ENCODE measurements around the gene FN1.
A peak's percentile ranks its signal among the peaks of the same experiment; 100 is the strongest.

Gene FN1

DNA sequence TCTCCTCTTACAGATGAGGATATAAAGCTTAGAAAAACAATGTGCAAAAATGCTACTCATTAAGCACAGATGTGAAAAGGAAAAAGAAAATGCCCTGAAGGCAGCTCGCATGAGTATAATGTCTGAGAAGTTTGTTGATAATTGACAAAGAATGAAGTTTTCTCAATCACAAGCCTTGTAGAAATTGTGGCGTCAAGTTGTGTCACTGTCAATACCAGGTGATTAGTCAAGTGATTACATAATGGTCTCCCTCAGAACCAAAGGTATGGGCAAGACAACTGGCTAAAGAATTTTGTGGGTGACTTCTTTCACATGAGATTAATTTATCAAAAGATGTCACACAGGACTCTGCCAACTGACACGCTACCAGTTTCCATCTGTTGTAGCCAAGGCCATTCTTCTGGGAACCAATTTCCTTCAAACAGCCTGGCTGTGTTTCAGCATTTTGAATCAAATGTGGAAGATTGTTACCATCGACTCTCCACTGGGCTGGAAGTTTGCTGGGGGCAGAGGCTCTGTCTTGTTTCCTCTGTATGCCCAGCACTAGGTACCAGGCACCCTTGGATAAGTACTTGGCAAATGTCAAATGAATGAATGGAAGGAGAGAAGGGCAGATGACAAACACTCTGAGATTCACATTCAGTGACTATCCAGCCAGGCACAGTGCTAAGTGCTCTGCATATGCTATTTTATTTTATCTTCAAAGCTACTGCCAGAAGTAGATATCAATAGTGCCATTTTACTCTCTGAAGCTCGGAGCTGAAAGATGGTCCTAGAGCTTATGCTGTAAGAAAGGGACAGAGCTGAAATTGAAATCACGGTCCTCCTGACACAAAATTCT is 5.9 kb upstream of the FN1 start:
- no peak for DNase-seq

DNA sequence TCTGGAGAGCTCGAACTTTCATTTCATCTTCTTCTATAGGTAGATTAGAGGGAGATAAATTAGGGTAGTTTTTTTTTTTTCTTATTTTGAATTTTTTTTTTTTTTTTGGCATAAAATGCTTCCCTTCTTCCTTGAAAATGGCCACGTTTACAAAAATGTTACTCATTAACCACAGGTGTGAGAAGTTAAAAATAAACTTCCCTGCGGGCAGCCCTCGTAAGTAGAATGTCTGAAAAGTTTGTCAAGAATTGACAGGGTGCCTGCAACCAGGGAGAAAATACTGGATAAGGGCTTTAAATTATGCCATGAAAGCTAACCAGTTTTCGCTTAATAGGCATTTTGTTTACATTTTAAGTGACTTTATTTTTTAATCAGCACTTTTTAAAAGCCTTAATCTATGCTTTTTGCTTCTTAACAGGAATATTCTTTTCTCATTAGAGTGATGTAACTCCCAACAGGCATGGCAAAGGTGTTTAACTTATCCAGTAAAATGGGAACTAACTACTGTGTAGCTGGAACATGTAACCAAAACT is 4.2 kb upstream of the FN1 start:
- no peak for DNase-seq

DNA sequence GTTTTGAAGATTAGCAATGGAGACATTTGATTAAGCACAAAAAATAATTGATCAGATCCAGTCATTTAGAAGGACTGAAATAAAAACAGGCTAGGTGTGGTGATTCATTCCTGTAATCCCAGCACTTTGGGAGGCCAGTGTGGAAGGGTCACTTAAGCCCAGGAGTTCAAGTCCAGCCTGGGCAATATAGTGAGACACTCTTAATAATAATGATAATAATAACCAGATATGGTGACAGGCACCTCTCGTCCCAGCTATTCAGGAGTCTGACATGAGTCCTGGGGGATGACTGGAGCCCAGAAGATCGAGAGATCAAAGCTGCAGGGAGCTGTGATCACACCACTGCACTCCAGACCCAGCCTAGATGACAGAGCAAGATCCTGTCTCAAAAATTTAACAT is 3.5 kb upstream of the FN1 start:
- no peak for DNase-seq

DNA sequence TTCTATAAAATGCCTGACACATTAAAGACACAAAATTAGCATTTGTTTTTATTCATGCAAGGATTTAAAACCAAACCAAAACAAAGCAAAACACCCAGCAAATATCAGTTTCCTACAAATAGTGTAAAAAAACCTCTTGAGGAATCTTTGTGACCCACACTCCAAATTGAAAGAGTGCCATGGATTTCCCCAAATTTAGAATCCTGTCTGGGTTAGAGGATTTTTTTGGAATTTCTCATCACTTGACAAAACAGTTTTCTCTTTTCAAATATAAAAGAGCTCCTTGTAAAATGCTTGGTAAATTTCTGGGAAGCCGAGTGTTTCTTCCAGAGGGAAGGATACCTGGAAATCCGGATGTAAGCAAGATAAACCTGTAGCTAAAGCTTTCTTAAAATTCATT is 1.7 kb upstream of the FN1 start:
- no peak for DNase-seq

DNA sequence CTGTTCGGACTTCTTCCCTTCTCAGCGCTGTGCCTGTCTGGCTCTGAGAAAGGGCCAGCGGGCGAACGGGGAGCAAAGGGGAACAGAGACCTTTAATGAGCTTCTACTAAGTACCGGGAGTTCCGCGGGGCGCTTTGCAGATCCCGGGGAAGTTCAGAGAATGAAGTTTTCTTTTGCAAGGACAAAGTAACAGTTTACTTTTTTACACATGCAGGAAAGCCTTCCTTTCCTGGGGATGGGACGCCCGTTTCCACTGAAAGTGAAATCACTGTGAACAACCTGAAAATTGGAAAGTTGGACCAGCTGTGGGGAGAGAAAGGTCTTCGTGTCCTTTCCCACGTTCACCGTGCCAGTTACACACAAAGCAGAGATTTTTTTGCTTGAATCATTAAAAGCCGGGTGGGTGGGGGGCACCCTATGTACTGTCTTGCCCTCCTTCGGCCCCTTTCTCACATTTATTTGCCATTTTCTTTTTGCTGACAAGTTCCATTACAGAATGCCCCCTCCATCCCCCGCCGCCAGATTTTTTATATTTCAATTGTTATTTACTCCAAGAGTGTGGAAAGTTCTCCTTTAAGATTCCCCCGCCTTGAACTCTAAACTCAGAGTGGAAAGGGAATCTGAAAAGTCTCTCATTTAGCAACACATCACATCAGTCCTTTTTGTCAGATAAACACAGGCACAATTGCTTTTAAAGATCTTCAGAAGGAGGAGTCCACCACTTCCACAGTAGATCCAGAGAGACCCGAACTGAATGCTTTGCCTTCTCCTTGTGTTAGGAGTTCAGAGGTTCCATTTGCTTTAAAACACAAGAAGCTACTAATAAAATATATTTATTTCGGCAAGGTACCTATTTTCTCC is 1.1 kb upstream of the FN1 start:
- DNase-seq = no peak

DNA sequence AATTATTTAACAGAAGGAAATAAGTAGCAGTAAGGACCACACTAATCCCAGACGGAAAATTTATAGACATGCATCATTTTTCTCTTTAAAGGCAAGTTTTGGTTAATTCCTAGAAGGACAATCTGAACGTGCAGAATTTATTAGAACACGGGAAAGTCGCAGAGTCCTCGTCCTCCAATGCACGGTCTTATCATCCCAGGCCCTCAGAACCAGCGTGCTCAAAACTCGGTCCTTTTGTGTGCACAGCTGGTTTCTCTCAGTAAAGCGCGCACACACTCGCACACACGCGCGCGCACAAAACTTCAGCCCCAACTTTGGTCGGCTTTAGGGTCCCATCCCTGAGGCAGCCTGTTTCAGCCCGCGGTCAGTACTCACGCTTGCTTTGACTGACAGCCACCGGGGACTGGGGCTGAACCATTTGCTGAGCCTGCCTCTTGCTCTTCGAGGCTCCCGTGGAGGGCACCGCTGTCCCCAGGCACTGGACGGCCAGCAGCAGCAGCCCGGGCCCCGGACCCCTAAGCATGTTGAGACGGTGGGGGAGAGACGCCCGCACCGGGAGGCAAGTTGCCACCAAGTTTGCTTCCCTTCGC is 493 bp downstream of the FN1 start:
- DNase-seq = no peak

DNA sequence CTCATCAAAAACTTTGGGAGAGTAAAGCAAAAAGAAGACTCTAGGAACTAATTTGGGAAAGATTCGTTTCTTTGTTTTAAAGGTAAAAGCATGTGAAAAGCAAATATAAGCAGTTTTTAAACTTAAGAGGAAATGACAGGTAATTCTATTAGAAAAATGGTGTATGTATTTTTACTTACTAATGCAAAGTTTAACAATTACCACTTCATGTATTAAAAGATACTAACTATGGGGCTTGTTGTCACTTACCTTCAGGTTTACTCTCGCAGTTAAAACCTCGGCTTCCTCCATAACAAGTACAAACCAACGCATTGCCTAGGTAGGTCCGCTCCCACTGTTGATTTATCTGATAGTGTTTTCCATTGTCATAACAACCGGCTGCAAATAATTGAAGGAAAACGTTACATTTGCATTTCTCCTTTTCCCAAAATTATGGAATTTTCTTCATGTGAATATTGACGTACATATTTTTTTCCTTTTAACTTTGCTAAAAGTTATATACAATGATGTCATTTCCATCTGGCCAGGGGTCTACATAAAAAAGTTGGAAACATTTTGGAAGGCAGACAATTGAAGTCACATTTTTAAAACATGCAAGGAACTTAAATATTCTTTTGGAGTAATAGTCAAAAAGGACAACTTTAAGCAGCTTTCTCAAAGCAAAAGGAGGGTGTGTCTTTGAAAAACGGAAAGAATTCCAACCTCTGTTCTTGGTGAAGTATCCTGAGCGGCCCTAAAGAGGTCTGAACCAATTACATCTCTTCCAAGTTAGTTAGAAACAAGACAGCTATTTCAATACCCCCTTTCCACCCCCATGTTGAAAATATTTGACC is 1.2 kb downstream of the FN1 start:
- no peak for DNase-seq

DNA sequence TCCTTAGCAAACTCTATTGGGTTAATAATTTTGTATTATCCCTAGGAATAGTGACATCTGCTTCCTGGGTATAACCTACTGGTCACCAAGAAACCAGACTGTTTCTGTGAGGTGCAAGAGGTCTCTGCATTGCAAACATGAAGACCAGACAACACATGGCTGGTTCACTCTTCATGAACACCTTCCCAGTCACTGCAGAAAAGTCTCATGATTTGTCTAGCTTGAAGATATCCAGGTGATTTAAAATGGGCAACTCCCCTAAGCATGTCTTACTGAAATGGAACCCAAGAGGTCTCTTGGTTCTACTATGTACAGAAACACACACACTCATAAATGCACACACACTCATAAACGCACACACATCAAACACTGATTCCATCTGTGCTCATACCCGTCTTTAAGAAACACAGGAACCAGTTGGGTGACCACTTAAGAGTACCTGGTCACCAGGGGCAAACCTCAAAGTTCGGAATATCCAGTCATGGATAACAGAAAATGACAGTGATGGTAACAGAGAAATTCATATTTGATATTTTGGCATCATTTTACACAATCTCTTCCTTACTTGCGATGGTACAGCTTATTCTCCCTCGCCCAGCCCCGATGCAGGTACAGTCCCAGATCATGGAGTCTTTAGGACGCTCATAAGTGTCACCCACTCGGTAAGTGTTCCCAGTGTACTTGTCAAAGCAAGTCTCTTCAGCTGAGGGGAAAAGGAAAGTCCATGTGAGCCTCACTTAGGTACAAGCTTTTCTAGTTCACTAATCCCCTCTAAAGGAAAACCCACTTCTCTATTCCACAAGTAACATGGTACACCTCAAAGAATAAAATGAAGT is 2.9 kb downstream of the FN1 start:
- DNase-seq = no peak

DNA sequence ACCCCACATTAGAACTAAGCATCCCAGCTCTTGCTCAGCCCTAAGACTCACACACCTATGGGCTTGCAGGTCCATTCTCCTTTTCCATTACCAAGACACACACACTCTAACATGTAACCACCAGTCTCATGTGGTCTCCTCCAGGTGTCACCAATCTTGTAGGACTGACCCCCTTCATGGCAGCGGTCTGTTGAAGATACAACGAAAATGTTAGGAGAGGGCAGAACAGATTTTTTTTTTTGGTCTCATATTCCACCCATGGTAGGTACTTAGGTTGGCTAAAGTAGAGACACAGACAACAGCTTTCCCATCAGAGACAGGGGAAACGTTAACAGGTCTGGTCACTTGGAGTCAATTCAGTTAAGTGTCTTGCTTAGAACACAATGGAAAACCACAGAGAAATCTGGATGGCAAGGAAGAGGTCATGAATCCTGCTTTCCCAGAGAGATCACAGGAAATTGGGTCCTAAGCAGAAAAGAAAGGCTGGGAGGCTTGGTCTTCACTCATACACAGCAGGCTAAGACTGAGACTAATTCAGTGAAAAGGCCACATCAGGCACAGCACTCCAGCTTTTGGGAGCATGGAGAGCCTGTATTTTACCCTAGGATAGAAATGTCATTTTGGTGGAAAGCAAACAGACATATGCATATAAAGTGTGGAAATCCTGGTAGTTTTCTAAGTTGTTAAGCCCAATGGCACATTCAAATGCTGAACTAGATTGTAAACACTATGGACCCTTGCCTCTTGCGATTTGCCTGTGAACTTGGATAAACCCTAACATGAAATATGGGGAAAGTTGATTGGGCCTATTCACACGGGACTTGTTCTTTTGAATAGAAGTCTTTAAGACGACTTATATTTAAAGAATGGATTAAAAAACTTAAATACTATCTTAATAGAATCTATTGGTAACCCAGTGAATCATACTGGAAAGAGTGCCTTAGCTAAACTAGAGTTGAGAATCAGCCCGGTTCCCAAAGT is 3.8 kb downstream of the FN1 start:
- no peak for DNase-seq

DNA sequence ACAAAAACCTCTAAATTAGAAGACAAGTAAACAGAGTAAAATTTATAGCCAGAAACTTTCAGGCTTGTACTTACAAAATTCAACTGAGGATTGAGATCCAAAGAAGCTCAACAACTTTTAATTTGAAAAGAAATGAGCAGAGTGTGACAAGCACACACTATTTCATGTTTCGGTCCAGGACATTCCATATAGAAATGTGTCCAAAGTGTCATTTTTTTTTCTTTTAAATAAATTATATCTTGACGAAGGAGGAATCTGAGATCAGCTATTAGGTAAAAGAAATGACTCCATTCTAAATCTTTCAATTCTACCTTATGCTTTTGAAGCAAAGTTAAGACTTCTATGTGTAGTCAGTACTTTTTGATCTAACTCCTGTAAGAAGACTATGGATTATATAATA is 4.6 kb downstream of the FN1 start:
- no peak for DNase-seq

DNA sequence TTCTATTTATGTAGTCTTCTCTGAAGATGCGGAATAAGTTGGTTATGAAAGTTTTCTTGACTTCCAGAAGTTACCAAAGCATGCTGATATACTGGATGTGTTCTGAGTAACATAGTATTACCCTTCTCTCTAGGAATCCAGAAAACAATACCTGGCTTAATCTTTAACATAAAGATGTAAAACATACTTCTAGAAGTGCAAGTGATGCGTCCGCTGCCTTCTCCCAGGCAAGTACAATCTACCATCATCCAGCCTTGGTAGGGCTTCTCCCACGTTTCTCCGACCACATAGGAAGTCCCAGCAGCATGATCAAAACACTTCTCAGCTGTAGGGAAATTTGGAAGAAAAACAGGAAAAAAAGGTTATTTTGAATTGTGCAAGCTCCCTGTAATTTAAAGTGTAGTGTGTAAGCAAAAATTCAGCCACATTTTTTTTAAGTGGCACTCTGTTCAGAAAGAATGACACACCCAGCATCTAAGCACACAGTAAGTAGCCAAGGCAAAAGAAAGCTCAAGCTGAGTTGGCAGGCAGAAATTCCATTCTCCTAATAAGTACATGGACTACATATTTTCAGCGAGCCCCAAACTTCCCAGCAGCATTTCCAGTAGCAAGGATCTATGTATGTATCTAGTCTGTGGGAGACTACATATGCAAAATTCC is 5.2 kb downstream of the FN1 start:
- peak; percentile 42 for DNase-seq

DNA sequence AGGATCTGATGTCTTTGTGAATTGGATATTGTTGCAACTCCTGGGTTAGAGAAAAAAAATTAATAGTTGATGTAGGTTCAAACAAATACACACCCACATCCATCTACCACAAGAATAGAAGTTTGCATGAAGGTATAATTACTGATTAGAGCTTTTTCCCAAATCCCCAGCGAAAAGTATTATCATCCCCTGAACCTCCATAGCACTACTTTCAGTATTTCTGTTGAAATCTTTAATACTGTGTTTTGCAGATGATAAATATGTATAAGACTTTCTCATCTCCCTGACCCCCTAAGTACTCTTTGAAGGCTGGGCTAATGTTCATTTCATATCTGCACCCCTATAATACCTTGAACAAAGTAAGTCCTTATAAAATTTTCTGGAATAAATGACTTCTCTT is 6.4 kb downstream of the FN1 start:
- DNase-seq = no peak

DNA sequence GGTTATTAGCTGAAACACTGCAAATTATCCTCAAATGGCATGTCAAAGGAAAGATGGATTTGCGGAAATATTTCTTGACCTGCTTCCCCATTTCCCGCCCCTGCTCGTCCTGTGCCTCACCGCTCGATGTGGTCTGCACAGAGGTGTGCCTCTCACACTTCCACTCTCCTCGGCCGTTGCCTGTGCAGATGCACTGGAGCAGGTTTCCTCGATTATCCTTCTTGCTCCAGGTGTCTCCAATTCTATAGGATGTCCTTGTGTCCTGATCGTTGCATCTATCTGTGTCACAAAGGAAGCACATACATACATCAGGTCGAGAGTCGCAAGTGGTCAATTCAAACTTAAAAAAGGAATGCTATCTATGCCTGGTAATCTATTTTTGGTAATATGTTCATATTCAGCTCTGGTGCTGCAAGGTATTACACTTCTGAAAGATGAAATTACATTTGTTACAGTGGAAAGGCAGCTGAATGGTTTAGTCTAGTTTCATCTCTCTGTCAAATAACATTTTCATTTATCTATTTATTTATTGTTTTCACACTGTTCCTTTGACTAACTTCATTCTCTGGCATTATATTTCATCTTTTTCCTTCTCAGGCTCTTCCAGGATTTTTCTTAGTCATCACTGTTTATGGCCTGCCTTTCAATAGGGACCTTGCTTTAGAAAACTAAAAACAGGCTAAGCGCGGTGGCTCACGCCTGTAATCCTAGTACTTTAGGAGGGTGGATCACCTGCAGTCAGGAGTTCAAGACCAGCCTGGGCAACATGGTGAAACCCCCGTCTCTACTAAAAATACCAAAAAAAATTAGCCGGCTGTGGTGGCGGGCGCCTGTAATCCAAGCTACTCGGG is 7.6 kb downstream of the FN1 start:
- no peak for DNase-seq

DNA sequence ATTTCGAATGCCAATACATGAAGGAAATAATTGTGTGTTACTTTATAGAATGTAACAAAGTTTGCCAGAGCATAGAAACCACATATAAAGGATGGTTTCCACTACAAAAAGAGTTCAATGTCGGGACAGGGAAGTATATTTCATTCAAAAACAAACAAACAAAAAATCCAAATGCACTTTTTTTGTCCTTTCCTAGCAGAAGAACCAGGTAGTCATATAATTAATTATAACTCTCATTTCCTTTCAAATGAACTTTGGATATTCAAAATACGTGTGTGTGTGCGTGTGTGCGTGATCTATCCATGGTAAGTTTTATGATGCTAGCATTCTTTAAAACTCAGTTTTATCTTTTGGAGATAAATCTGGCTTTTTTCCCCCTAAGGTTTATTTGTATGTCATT is 8.3 kb downstream of the FN1 start:
- no peak for DNase-seq

DNA sequence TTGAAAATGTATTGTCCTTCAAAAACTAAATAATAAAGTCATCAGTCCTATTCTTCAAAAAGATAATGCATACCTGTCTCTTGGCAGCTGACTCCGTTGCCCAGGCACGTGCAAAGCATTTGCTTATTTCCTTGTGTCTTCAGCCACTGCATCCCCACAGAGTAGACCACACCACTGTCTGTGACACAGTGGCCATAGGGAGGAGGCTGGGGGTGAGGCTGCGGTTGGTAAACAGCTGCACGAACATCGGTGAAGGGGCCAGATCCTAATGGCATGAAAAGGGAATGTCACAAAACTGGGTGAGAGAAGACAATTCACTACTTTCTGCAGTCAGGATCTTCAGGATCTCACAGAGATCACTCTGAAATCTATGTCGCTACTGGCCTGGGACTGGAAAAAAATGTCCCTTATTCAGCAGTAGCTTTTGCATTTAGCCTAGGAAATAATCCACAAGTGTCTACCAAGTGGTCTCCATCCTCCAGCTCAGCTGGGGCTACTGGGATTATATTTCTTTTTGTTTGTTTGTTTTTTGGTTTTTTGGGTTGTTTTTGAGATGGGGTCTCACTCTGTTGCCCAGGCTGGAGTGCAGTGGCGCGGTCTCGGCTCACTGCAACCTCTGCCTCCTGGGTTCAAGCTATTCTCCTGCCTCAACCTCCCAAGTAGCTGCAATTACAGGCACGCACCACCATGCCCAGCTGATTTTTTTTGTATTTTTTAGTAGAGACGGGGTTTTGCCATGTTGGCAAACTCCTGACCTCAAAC is 10.7 kb downstream of the FN1 start:
- DNase-seq = no peak

DNA sequence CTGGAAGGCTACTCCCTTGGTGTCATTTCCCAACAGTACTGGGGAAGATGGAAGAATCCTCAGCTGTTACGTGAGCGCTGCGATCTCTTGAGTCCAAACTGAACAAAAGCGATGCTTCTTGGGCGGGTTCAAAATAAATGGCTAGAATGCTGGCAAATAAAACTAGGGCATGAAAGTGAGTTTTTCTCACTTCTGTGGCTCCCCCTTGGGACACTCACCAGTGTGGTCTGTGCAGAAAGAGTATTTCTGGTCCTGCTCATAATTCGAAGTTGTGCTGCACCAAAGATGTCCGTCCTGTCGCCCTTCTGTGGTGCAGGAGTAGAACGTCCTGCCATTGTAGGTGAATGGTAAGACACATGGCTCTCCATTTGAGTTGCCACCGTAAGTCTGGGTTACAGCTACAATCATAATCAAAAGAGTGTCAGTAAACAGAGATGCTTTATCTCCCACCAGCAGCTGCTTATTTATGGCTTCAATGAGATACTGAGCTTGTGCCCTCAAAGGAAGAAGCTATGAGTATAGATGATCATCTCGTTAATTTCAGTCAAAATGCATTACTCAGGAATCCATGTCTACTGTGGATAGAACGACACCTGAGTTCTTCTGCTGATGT is 11.8 kb downstream of the FN1 start:
- DNase-seq = no peak

DNA sequence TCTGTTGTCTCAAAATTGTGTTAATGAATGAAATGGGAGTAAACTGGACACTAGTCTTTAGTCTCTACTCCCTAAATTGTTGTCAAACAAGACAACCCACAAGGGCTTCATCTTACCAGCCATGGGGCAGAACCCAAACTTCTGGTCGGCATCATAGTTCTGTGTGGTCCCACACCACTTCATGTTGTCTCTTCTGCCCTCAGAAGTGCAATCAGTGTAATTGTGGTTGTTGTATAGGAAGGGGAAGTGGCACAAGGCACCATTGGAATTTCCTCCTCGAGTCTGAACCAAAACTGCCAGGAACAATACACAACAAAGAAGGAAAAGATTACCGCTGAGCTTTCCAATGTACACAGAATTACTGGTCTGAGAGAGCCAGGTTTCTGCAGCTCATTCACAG is 12.6 kb downstream of the FN1 start:
- no peak for DNase-seq

DNA sequence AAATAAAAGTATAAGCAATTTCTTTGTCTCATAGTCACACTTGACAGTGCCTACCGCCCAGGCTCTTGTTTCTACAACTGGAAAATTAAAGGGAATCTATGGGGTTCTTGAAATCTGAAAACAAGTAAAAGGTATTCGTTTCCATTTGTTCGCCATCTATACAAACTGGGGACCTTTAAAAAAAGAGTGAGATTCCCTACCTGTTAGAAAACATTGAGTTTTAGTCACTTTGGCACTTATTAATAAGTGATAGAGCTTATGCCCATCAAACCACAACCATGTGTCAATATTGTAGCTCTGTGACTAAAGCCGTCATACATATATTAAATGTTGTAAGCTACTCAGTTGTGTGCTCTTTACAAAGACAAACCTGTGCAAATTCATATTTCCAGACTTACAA is 13.2 kb downstream of the FN1 start:
- DNase-seq = no peak

All from kidney glomerular epithelial cell (primary cell).